ENCODE measurements around the gene FCN3. TPM values are rescaled to one million over a fixed set of nuclear protein-coding genes. Genes with fewer than 3 reads are reported as not detected.

FCN3 gene
- total and polyA plus RNA-seq, 2 of the 4 experiments (the other 2 are of a cell fraction) = not detected

- TF ChIP-seq RCOR1 (IDR thresholded peaks at IDR 0.05; ENCODE audit: insufficient replicate concordance, low read length) = no peak
Observed at GRCh38 chr1:27398405-27399149, 24.0 kb upstream of the FCN3 start (continued).

GRCh38 chr1:27397749-27398148 is 23.1 kb upstream of the FCN3 start:
- no peak overlapping the region for H3K14ac ChIP-seq (replicated peaks; ENCODE audit: low read depth, low read length)
- H2BK15ac ChIP-seq (ENCODE audit: low read depth, low read length) = no peak overlapping the region
- H3K4ac ChIP-seq (ENCODE audit: low read depth, low read length) = no peak overlapping the region
- no peak overlapping the region for H4K5ac ChIP-seq (ENCODE audit: low read depth, low read length)
- no peak overlapping the region for H3K4me2 ChIP-seq (ENCODE audit: low read depth, low read length)
- H3K23ac ChIP-seq (ENCODE audit: low read depth, low read length) = no peak overlapping the region
- TF ChIP-seq CTCF (conservative IDR thresholded peaks at IDR 0.05; ENCODE audit: low read depth, low read length) = no peak
- 0 out of 2 replicates have a peak, but pooled peaks have one; percentile 1 for TF ChIP-seq MAFK (IDR thresholded peaks at IDR 0.05; ENCODE audit: low read depth, low read length)
- POLR2A ChIA-PET (ENCODE audit: unreplicated experiment) = no interaction called here
- no peak overlapping the region for H3K56ac ChIP-seq (ENCODE audit: extremely low read depth, insufficient read depth, low read length)
- no peak for ATAC-seq (ENCODE audit: low read depth)
- H4K20me1 ChIP-seq (ENCODE audit: insufficient read depth, low read length) = peaks cover 11% of the 10 kb centered on the region; the same call in 1 of the 2 replicates
- CTCF ChIA-PET = interaction anchor here (4.7 kb wide), 1 partner anchor 98 kb away, joined by 79 read pairs; no protein-coding TSS in a partner anchor
- H3K9me1 ChIP-seq (ENCODE audit: insufficient read depth, low read length) = peaks cover 27% of the 10 kb centered on the region
- dilution Hi-C loops (cut with HindIII; ENCODE audit: low sequenced_read_pairs, unreplicated experiment) (no loop called here), intact Hi-C loops (cut with micrococcal nuclease) (loop anchor here (10.0 kb wide), 1 partner anchor 203 kb away; no protein-coding TSS in a partner anchor), in situ Hi-C loops (cut with MboI; ENCODE audit: low sequenced_read_pairs) (loop anchor here (5.0 to 10.0 kb wide), 2 partner anchors 210 to 293 kb away; no protein-coding TSS in a partner anchor)
- H3K9me3 ChIP-seq (ENCODE audit: control insufficient read depth, insufficient read depth, low read length) = no peaks in the 10 kb centered on the region
- H4K8ac ChIP-seq (ENCODE audit: low read depth in 2 of 2, low read length in 2 of 2) = no peak overlapping the region
- H3K79me1 ChIP-seq (ENCODE audit: low read depth in 1 of 2, low read length in 2 of 2) = peaks cover 0 to 28% of the 10 kb centered on the region in 2 experiments; a peak in 3 of 4 replicates
- H3K4me3 ChIP-seq (ENCODE audit: insufficient read depth, low read depth, low read length) = no peak overlapping the region
- H3K27me3 ChIP-seq (ENCODE audit: control insufficient read depth, insufficient read depth, low read length) = no peaks in the 10 kb centered on the region
- H3K27ac ChIP-seq (ENCODE audit: insufficient read depth, low read length) = no peak overlapping the region
- no peak for DNase-seq
- no TSS peak for BruUV-seq (replicated peaks)
- H2AK5ac ChIP-seq (ENCODE audit: low read depth, low read length) = no peak overlapping the region
- H2BK120ac ChIP-seq (ENCODE audit: low read depth, low read length) = no peak overlapping the region
- WGBS, 2 experiments (ENCODE audit: extremely low coverage in 2 of 2, insufficient read length in 1 of 2) = no CpG with 5 or more reads among the region's 7 CpGs
- no peak overlapping the region for H2BK20ac ChIP-seq (ENCODE audit: low read depth, low read length)
- peaks cover 9% of the 10 kb centered on the region for H3K4me1 ChIP-seq (ENCODE audit: control insufficient read depth, insufficient read depth, low read length)
- no peaks in the 10 kb centered on the region; the same call in 1 of the 2 replicates for H3K36me3 ChIP-seq (ENCODE audit: control insufficient read depth, insufficient read depth, low read length)
- H2AFZ ChIP-seq (replicated peaks; ENCODE audit: low read length, poor library complexity) = no peak overlapping the region
- peak overlapping the region; percentile 57 for H2AK9ac ChIP-seq (replicated peaks; ENCODE audit: low read depth, low read length, poor library complexity)
- H3K18ac ChIP-seq (ENCODE audit: low read depth, low read length) = no peak overlapping the region
- no peak overlapping the region for H4K91ac ChIP-seq (ENCODE audit: insufficient read depth, low read depth, low read length)
- H2BK5ac ChIP-seq (ENCODE audit: low read depth, low read length, poor library complexity, severe bottlenecking) = no peak overlapping the region
- no peak overlapping the region for H3K9ac ChIP-seq (ENCODE audit: low read depth, low read length)
